Upper lobe of right lung (tissue), 1 donor: ENCODE measurements around the gene FREY1. TPM values are rescaled to one million over a fixed set of nuclear protein-coding genes. Genes with fewer than 3 reads are reported as not detected.
"Not testable (repeated sequence)": the region's sequence is repeated elsewhere in the genome, so short reads cannot be mapped to it uniquely, and the experiment has no call there.

Experiments
- ATAC-seq: fragments of 200-7000 bp; cut with Tn5 transposase; one replicate; pipeline ENCODE4 v1.9.1; 2020; ENCODE audit warnings: mild to moderate bottlenecking, moderate library complexity
- DNase-seq: peaks from one replicate; pipeline ENCODE4 v3.0.0-alpha.2; 2020
- H3K27ac ChIP-seq: fragments of 200-600 bp; one replicate; pipeline ENCODE4 v1.8.0; 2022
- H3K27me3 ChIP-seq: fragments of 200-600 bp; one replicate; pipeline ENCODE4 v1.8.0; 2022; ENCODE audit warnings: mild to moderate bottlenecking
- H3K36me3 ChIP-seq: fragments of 200-600 bp; one replicate; pipeline ENCODE4 v1.8.0; 2022
- H3K4me1 ChIP-seq: fragments of 200-600 bp; one replicate; pipeline ENCODE4 v1.8.0; 2022
- H3K4me3 ChIP-seq: fragments of 200-600 bp; one replicate; pipeline ENCODE4 v1.8.0; 2022; ENCODE audit warnings: mild to moderate bottlenecking
- H3K9me3 ChIP-seq: fragments of 200-600 bp; one replicate; pipeline ENCODE4 v1.8.0; 2022
- CTCF ChIP-seq: fragments of 200-600 bp; IDR thresholded peaks from one replicate; pipeline ENCODE4 v1.8.0; 2022; ENCODE audit warnings: antibody characterized with exemption
- intact Hi-C: fragments of 100-400 bp; cut with DNase I; formaldehyde crosslinking; loops from one replicate; pipeline ENCODE4 v1.11.0; 2022
- total RNA-seq: library from RNA; stranded (reverse); fragmentation: NEBNext Ultra II Directional; extraction: Animal tissue kit (Norgen Biotek cat#: 25700); gene quantifications from one replicate; pipeline ENCODE4 v1.2.1, GENCODE V29; 2021
- donor health status: DM: no; HTN: yes; CAD: no; lungs with severe emphysema.

FREY1 gene
- total RNA-seq, 1 donor from 2014 or later, result 0.75 TPM

- Histone ChIP-seq H3K4me1 (peaks cover 6% of the 10 kb centered on the region), H3K27ac (no peak overlapping the region), H3K36me3 (peaks cover 5% of the 10 kb centered on the region), H3K27me3 (no peaks in the 10 kb centered on the region), H3K9me3 (no peaks in the 10 kb centered on the region), H3K4me3 (no peak overlapping the region)
- intact Hi-C loops, result no loop called here
- no peak for ATAC-seq
- no peak for DNase-seq
- TF ChIP-seq CTCF, result no peak
These were observed 2.7 kb downstream of the FREY1 start for GRCh38 chr11:45904309-45904915.

GRCh38 chr11:45902452-45903380 is 4.4 kb downstream of the FREY1 start:
- H3K4me3 ChIP-seq, result no peak overlapping the region
- DNase-seq (no peak), ATAC-seq (no peak)
- no peak for TF ChIP-seq CTCF
- peaks cover 12% of the 10 kb centered on the region for H3K4me1 ChIP-seq
- intact Hi-C loops, result no loop called here
- H3K9me3 ChIP-seq, result no peaks in the 10 kb centered on the region
- H3K27me3 ChIP-seq, result no peaks in the 10 kb centered on the region
- H3K36me3 ChIP-seq, result no peaks in the 10 kb centered on the region
- no peak overlapping the region for H3K27ac ChIP-seq

GRCh38 chr11:45901626-45902025 is 5.4 kb downstream of the FREY1 start:
- TF ChIP-seq CTCF, result no peak
- no peaks in the 10 kb centered on the region for H3K9me3 ChIP-seq
- intact Hi-C loops, result no loop called here
- ATAC-seq (no peak), DNase-seq (no peak)
- no peak overlapping the region for H3K27ac ChIP-seq
- peaks cover 12% of the 10 kb centered on the region for H3K4me1 ChIP-seq
- H3K4me3 ChIP-seq, result no peak overlapping the region
- H3K36me3 ChIP-seq, result no peaks in the 10 kb centered on the region
- H3K27me3 ChIP-seq, result no peaks in the 10 kb centered on the region

GRCh38 chr11:45900916-45901617 is 6.0 kb downstream of the FREY1 start:
- Histone ChIP-seq H3K4me3 (no peak overlapping the region), H3K4me1 (peaks cover 12% of the 10 kb centered on the region), H3K27me3 (no peaks in the 10 kb centered on the region), H3K9me3 (no peaks in the 10 kb centered on the region), H3K36me3 (no peaks in the 10 kb centered on the region), H3K27ac (no peak overlapping the region)
- intact Hi-C loops, result no loop called here
- ATAC-seq (no peak), DNase-seq (no peak)
- no peak for TF ChIP-seq CTCF

GRCh38 chr11:45900175-45900800 is 6.8 kb downstream of the FREY1 start:
- Histone ChIP-seq H3K4me3 (peak overlapping the region; percentile 58), H3K4me1 (peaks cover 12% of the 10 kb centered on the region)
- DNase-seq, intact Hi-C loops, H3K27ac ChIP-seq, H3K9me3 ChIP-seq, H3K36me3 ChIP-seq, H3K27me3 ChIP-seq: not testable (repeated sequence)
- peak; percentile 17 for ATAC-seq
